Measurements from ENCODE around the gene SLC25A18. TPM values are rescaled to one million over a fixed set of nuclear protein-coding genes. Genes with fewer than 3 reads are reported as not detected.

SLC25A18 gene
- total RNA-seq, 1 experiment from 2014 or later = 2.1 TPM

DNA sequence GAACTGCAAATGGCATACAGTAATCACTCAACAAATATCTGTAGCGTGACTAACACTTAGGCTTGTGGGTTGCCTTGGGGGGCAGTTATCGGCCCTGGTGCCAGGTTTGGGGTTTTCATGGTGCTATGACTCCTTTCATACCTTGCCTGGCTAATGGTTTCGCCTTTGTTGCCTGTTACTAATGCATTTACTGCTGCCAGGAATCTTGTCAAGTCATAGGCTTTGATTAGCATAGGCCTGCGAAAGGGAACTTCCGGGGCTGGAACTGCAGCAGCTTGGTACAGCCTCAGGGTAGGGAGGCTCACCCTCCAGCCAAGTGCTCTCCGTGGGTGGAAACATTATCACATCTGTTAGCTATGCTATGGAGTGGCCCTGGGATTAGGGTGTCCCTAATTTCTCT, 13.2 kb downstream of the SLC25A18 start (continued):
- no peak for TF ChIP-seq FOXP4 (CRISPR knock-in tag; IDR thresholded peaks at IDR 0.05)
- no peak for TF ChIP-seq EMX1 (CRISPR knock-in tag; IDR thresholded peaks at IDR 0.05)
- TF ChIP-seq OVOL2 (CRISPR knock-in tag; IDR thresholded peaks at IDR 0.05; ENCODE audit: borderline replicate concordance) = no peak
- TF ChIP-seq RELA (CRISPR knock-in tag; IDR thresholded peaks at IDR 0.05; ENCODE audit: borderline replicate concordance) = no peak
- TF ChIP-seq ETV6 (CRISPR knock-in tag; IDR thresholded peaks at IDR 0.05) = no peak
- no peak for TF ChIP-seq HMGA2 (CRISPR knock-in tag; IDR thresholded peaks at IDR 0.05)
- no peak for TF ChIP-seq MXD4 (CRISPR knock-in tag; IDR thresholded peaks at IDR 0.05; ENCODE audit: borderline replicate concordance)
- TF ChIP-seq, protein P1, sequence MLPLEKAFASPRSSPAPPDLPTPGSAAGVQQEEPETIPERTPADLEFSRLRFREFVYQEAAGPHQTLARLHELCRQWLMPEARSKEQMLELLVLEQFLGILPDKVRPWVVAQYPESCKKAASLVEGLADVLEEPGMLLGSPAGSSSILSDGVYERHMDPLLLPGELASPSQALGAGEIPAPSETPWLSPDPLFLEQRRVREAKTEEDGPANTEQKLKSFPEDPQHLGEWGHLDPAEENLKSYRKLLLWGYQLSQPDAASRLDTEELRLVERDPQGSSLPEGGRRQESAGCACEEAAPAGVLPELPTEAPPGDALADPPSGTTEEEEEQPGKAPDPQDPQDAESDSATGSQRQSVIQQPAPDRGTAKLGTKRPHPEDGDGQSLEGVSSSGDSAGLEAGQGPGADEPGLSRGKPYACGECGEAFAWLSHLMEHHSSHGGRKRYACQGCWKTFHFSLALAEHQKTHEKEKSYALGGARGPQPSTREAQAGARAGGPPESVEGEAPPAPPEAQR (CRISPR knock-in tag; IDR thresholded peaks at IDR 0.05) = no peak
- TF ChIP-seq, protein P2, sequence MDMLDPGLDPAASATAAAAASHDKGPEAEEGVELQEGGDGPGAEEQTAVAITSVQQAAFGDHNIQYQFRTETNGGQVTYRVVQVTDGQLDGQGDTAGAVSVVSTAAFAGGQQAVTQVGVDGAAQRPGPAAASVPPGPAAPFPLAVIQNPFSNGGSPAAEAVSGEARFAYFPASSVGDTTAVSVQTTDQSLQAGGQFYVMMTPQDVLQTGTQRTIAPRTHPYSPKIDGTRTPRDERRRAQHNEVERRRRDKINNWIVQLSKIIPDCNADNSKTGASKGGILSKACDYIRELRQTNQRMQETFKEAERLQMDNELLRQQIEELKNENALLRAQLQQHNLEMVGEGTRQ (CRISPR knock-in tag; IDR thresholded peaks at IDR 0.05) = no peak
- TF ChIP-seq ZNF263 (CRISPR knock-in tag; IDR thresholded peaks at IDR 0.05; ENCODE audit: low read depth) = no peak
- TF ChIP-seq, protein P3, sequence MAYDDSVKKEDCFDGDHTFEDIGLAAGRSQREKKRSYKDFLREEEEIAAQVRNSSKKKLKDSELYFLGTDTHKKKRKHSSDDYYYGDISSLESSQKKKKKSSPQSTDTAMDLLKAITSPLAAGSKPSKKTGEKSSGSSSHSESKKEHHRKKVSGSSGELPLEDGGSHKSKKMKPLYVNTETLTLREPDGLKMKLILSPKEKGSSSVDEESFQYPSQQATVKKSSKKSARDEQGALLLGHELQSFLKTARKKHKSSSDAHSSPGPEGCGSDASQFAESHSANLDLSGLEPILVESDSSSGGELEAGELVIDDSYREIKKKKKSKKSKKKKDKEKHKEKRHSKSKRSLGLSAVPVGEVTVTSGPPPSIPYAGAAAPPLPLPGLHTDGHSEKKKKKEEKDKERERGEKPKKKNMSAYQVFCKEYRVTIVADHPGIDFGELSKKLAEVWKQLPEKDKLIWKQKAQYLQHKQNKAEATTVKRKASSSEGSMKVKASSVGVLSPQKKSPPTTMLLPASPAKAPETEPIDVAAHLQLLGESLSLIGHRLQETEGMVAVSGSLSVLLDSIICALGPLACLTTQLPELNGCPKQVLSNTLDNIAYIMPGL (CRISPR knock-in tag; IDR thresholded peaks at IDR 0.05) = no peak

DNA sequence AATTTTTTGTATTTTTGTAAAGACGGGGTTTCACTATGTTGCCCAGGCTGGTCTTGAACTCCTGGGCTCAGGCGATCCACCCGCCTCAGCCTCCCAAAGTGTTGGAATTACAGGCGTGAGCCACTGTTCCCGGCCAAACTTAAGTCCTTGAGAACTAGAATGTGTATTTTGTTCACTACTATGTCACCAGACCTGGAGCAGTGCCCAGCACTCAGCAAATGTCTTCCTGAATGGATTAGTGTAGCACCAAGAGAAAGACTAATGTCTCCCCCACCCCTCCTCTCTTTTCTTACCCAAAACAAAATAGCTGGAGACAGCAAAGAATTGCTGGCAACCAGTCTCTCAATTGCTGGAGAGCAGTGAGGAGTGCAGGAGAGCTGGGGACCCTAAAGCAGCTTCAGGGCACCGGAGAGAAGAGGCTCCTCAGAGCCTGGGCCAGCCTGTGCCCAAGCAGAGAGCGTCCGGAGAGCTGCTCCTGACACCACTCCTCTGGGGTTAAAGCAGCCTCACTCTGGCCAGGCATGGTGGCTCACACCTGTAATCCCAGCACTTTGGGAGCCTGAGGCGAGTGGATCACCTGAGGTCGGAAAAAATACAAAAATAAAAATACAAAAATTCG, 14.9 kb downstream of the SLC25A18 start:
- ATAC-seq = no peak
- ChIA-PET POLR2A (no interaction called here), CTCF (interaction anchor here (0.6 to 0.8 kb wide), 3 partner anchors 20 to 406 kb away, joined by 3 to 5 read pairs (median 5); no protein-coding TSS in a partner anchor)

More for the DNA sequence above, 14.9 kb downstream of the SLC25A18 start:
- Mint-ChIP-seq H3K27me3 (ENCODE audit: low read depth) (no peaks in the 10 kb centered on the region), H3K4me1 (0 out of 2 replicates have a peak, but pooled peaks cover 7% of the 10 kb centered on the region), H3K27ac (no peak overlapping the region), H3K36me3 (no peaks in the 10 kb centered on the region), H3K4me3 (no peak overlapping the region), H3K9me3 (no peaks in the 10 kb centered on the region)
- no peak for TF ChIP-seq IRF1 (CRISPR knock-in tag; IDR thresholded peaks at IDR 0.05)
- TF ChIP-seq KAT7 (CRISPR knock-in tag; IDR thresholded peaks at IDR 0.05; ENCODE audit: borderline replicate concordance) = no peak
- no peak for TF ChIP-seq STAT6 (CRISPR knock-in tag; conservative IDR thresholded peaks at IDR 0.05; ENCODE audit: low read depth)
- no peak for TF ChIP-seq ATF2 (CRISPR knock-in tag; IDR thresholded peaks at IDR 0.05; ENCODE audit: borderline replicate concordance, low read depth)
- no peak for TF ChIP-seq JAZF1 (CRISPR knock-in tag; IDR thresholded peaks at IDR 0.05)
- no peak for TF ChIP-seq OVOL2 (CRISPR knock-in tag; IDR thresholded peaks at IDR 0.05; ENCODE audit: borderline replicate concordance)
- DNase-seq (ENCODE audit: low spot score) = no peak
